ENCODE results near the gene SUPT20H. TPM values are rescaled to one million over a fixed set of nuclear protein-coding genes. Genes with fewer than 3 reads are reported as not detected.

Gene SUPT20H
- total and polyA plus RNA-seq, 2 of the 13 experiments (the other 11 are each of a cell fraction or from before 2014, with no cell fraction given) = 35.0 to 63.6 TPM

GRCh38 chr13:37067874-37068273 is 8.4 kb upstream of the SUPT20H start:
- Histone ChIP-seq H3K4me2 (ENCODE audit: low read depth, low read length) (no peak overlapping the region), H4K20me1 (ENCODE audit: insufficient read depth, low read length) (no peaks in the 10 kb centered on the region), H3K27ac (ENCODE audit: extremely low read length, insufficient read depth, low read length) (no peak overlapping the region), H3K4me3 (replicated peaks in 1 of 3; ENCODE audit: insufficient read depth in 1 of 3, low read depth in 2 of 3, low read length in 3 of 3) (no peak overlapping the region), H3K36me3 (replicated peaks in 1 of 2; ENCODE audit: control insufficient read depth in 1 of 2, insufficient read depth in 2 of 2, low read length in 2 of 2) (no peaks in the 10 kb centered on the region), H2AFZ (ENCODE audit: low read length) (no peak overlapping the region), H3K4me1 (ENCODE audit: insufficient read depth, low read length) (peaks cover 15% of the 10 kb centered on the region), H3K27me3 (ENCODE audit: control insufficient read depth in 1 of 2, insufficient read depth in 2 of 2, low read length in 2 of 2) (peaks cover 0 to 7% of the 10 kb centered on the region in 2 experiments; a peak in 1 of 5 replicates), H3K79me2 (ENCODE audit: insufficient read depth, low read length) (no peaks in the 10 kb centered on the region), H3K9me3 (ENCODE audit: low read length) (no peaks in the 10 kb centered on the region), H3K9ac (ENCODE audit: insufficient read depth, low read depth, low read length) (no peak overlapping the region)
- intact Hi-C loops (cut with micrococcal nuclease; ENCODE audit: unreplicated experiment) = loop anchor here (2.0 kb wide), 1 partner anchor 69 kb away; the partner anchor contains the start of gene ALG5
- no peak for DNase-seq (ENCODE audit: low spot score)
- in situ Hi-C loops (cut with HindIII; ENCODE audit: extremely low pct_ligation_motif_present, low pct_unique_long_range_greater_than_20kb) = no loop called here
- BruUV-seq (replicated peaks) = no TSS peak
- WGBS (ENCODE audit: low lambda C conversion rate) = 6% methylated on average over 2 of the region's 2 CpGs
- ChIA-PET POLR2A (no interaction called here), CTCF (ENCODE audit: low intra/inter-chr PET ratio, low total read pairs) (no interaction called here)
- TF ChIP-seq ZNF564 (CRISPR knock-in tag; IDR thresholded peaks at IDR 0.05) (no peak), NFE2L2 (IDR thresholded peaks at IDR 0.05; ENCODE audit: low read length) (no peak), PRPF4 (IDR thresholded peaks at IDR 0.05; ENCODE audit: low read depth, low read length, poor library complexity, severe bottlenecking) (no peak), ZFP36 (IDR thresholded peaks at IDR 0.05; ENCODE audit: borderline replicate concordance, low read depth, low read length, partially characterized antibody) (no peak), SOX5 (CRISPR knock-in tag; IDR thresholded peaks at IDR 0.05; ENCODE audit: borderline replicate concordance) (no peak), FOXJ3 (CRISPR knock-in tag; IDR thresholded peaks at IDR 0.05; ENCODE audit: borderline replicate concordance) (no peak), UBTF (CRISPR knock-in tag; IDR thresholded peaks at IDR 0.05) (no peak), CEBPG (CRISPR knock-in tag; IDR thresholded peaks at IDR 0.05) (no peak), ZSCAN20 (CRISPR knock-in tag; IDR thresholded peaks at IDR 0.05; ENCODE audit: borderline replicate concordance) (no peak)
- ATAC-seq = no peak
- FAIRE-seq = no peak
